HG03103 (cell line): Measurements from ENCODE around the gene DISC1.
"Not testable (repeated sequence)": the region's sequence is repeated elsewhere in the genome, so short reads cannot be mapped to it uniquely, and the experiment has no call there.

ENCODE experiments used
- ATAC-seq: cut with Tn5 transposase; IDR thresholded peaks from one replicate; pipeline ENCODE4 v1.9.1; 2021; ENCODE audit warnings: low read depth; ENCODE audit not compliant: unreplicated experiment

Gene DISC1

DNA sequence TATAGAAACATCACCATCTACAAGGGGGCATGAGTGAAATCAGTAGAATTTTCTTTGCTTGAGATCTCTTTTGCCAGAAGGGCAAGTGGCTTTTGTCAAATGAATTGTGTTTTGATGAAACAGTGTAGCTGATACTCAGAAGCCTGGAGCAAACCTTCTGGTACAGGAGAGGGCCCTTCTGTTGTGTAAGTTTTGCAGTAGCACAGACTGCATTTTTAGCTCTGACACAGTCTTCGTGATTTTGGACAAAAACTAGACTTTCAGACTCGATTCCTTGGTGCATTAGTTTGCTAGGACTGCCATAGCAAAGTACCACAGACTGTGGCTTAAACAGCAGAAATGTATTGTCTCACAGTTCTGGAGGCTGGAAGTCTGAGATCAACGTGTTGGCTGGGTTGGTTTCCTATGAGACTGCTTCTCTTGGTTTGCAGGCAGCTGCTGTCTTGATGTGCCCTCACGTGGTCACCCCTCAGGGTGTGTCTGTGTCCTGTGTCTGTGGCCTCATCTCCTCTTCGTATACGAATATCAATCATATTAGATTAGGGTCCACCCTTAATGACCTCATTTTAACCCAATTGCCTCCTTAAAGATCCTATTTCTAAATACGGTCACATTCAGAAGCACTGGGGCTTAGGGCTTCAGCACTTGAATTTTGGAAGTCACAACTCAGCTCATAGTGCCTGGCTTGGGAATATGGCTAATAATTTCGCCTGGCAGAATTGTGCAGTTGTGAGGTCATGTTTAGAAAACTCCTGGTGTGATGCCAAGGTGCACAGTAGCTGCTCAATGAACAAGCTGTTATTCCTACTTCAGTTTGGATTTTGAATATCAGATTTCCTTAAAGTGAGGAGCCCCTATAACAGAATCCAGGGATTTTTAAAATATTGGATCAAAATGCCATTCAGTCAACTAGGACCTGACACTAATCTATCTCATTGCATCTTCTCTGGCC lies 21.2 kb upstream of the DISC1 start:
- no peak for ATAC-seq

- no peak for ATAC-seq
Measured at GRCh38 chr1:231606712-231607111, 19.9 kb upstream of the DISC1 start.

DNA sequence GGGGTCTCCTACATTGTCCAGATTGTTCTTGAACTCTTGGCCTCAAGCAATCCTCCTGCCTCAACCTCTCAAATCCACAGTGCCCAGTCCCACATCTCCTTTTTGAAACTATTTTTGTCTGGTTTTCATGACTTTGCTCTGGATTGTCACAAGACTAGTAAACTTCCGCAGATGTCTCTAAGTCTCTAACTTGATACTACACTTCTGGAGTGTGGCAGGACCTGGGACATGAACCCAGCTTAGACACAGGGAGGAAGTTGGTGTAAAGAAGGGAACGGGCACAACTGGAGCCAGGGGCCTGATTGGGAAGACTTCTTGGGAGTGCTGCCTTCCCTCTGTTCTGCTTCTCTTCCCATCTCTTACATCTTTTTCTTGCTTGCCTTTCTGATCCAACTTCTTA lies 16.2 kb upstream of the DISC1 start:
- no peak for ATAC-seq

DNA sequence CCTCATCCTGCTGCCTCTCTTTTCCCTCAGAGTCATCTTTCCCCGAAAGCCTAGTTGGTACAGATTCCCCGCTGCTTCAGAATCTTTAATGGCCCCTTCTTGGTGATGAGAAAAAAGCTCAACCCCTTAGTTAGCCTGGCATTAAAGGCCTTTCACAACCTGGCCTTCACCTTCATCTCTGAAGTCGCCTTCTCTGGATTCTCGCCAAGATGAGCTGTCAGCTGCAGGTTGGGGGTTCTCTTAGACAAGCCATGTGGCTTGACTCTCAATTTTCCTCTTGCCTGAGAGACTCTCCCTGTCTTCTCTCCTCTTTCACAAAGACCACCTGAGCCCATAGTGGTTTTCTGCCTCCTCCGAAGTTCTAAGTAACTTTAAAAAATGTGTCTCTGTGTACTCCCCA lies 15.5 kb upstream of the DISC1 start:
- ATAC-seq: no peak

GRCh38 chr1:231611851-231612250 lies 14.7 kb upstream of the DISC1 start:
- ATAC-seq: no peak

DNA sequence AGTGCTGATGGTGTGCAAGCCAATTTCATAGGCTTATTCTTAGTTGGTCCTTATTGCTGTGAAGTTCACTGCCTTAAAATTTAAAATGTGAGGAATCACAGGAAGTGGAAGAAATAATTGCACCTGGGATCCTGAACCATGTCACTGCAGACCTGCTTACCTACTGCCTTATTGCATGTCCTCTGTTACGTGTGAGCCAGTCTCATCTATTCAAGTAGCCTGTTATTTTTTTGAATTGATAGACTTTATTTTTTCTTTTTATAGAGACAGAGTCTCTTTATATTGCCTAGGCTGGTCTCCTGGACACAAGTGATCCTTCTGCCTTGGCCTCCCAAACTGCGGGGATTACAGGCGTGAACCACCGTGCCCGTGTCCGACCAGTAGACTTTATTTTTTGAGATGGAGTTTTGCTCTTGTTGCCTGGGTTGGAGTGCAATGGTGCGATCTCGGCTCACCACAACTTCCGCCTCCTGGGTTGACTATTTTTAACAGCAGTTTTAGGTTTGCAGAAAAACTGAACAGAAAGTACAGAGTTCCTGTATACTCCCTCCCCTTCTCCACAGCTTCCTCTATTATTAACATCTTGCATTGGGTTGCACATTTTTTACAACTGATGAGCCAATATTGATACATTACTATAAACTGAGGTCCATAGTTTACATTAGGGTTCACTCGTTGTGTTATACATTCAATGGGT lies 14.0 kb upstream of the DISC1 start:
- ATAC-seq: peak; percentile 92

DNA sequence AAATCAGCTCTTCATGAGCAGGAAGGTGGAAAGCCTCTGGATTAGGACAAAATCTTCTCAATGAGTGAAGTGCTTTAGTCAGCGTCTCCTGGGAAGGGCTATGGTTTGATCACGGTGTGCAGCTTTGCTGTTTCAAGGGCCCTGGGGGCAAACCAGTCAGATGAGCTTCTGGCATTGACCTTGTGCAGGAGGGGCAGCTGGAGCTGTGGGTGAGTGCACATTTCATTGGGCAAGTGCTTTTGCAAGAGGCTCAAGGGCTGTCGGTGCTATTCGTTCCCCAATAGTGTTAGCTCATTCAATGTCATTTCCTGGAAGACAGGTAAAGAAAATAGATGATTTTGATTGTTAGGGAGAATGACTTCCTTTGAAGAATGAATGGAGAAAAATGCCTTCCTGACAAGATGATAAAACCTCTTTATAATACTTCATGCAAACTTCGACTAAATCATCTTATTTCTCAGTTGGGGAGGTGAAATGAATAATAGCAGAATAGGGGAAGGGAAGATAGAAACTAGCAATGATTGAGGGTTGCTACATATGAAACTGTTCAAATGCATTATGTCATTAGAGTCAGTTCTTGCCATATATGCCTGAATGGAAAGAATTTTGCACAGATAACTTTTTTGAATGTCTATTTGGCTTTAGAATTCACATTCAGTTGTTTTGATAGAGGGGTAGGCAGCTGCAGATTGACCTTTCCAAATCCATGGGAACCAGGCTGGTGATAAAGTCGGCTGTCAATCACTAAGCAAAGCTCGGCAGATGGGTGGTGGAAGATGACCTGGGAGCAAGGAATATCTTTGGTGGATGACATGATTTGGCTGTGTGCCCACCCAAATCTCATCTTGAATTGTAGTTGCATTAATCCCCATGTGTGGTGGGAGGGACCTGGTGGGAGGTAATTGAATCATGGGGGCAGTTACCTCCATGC lies 12.9 kb upstream of the DISC1 start:
- no peak for ATAC-seq

GRCh38 chr1:231616667-231617066 lies 9.9 kb upstream of the DISC1 start:
- no peak for ATAC-seq

GRCh38 chr1:231618609-231619256 lies 7.9 kb upstream of the DISC1 start:
- ATAC-seq: no peak

DNA sequence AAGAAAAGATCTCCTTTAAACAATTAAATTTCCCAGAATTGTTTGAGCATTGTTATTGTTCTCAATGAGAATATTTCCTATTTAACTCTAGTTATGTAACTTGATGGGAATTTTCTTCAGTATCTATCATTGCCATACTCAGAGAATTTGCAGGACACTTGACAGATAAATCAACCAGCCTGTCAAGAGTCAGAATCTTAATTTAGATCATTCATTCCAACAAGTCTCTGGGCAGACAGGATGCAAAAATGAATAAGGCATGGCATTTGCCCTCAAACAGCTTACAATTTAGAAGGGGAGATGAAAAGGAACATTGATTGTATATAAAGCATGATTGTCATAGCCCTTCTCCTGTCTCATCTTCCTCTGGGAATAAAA lies 7.3 kb upstream of the DISC1 start:
- ATAC-seq: no peak

GRCh38 chr1:231625042-231625441 lies 1.5 kb upstream of the DISC1 start:
- not testable (repeated sequence) for ATAC-seq

DNA sequence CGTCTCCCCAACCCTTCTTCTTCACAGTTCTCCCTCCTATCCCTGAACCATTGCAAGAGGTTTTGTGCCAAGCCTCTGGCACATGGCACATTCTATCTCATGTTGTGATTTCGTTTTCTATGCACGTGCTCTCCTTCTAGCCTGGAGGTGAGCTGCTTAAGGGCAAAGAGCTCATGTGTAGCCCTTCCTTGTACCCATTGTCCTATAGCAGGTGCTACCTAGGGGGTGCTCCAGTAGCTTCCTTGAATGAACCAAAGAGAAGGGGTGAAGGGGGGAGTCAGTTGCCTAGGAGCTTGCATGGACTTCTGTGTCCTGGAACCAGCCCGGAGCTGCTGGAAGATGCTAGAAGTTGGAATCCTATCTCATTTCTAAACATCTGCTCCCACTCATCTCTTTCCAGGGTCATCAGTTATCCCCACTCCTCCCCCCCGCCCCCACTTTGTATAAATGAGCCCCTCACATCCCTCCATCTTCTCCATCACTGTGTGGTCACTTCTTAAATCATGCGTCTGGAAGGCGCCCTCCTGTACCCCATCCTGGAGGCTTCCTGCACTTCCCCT lies 535 bp upstream of the DISC1 start:
- ATAC-seq: no peak

GRCh38 chr1:231626951-231627614 lies 493 bp downstream of the DISC1 start:
- peak; percentile 48 for ATAC-seq

DNA sequence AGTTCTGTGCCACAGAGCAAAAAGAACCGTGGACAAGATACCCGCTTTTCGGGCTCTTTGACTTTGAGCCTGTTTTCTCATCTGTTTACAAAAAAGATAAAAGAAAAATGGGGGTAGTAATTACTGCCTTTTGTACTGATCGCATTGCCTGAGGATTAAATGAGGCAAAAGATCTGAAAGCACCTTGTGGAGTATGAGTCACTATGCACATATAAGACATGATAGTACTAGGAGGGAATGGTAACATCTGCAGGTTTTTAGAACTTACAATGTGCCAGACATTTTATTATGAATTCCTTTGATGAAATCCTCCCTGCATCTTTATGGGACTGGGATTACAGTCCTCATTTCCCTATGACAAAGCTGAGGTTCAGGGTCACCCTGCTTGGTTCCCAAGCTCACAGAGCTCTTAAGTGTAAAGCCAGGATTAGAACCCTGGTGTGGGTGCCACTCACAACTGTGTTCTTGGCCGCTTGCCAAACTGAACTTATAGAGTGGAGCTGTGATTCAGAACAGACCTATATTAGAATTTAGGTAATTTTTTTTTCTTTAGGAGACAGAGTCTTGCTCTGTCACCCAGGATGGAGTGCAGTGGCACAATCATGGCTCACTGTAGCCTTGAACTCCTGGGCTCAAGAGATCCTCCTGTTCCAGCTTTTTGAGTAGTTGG lies 1.8 kb downstream of the DISC1 start:
- ATAC-seq: no peak

- no peak for ATAC-seq
Measured at GRCh38 chr1:231629132-231629531, 2.5 kb downstream of the DISC1 start.

GRCh38 chr1:231630558-231631205 lies 4.1 kb downstream of the DISC1 start:
- ATAC-seq: no peak

DNA sequence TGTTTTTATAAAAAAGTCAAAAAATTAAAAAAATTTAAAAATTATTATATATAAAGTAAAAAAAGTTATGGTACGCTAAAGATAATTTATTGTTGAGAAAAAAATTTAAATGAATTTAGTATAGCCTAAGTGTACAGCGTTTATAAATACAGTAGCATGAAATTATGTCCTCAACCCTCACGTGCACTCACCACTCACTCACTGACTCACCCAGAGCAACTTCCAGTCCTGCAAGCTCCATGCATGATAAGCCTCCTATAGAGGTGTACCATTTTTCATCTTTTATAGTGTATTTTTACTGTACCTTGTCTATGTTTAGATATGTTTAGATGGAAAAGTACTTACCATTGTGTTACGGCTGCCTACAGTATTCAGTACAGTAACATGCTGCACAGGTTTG lies 5.1 kb downstream of the DISC1 start:
- ATAC-seq: no peak

DNA sequence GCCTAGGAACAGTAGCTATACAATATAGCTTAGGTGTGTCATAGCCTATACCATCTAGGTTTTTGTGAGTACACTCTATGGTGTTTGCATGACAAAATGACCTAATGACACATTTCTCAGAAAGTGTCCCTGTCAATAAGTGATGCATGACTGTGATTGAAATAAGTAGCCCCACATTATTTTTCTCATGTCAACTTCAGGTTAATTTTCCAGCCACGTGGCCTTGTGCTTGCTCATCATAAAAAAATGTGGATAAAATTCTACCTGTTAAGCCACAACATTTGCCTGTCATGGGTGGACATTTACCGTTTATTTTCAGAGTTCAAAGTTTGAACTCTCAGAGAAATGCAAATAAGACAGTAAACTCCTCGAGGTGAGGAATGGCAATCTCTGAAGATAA lies 5.5 kb downstream of the DISC1 start:
- no peak for ATAC-seq
